Measurements from ENCODE around the gene MAMSTR. TPM values are rescaled to one million over a fixed set of nuclear protein-coding genes. Genes with fewer than 3 reads are reported as not detected.

Gene MAMSTR
- total RNA-seq, 1 experiment from 2014 or later: 1.6 TPM

GRCh38 chr19:48738557-48739403 lies 19.3 kb upstream of the MAMSTR start:
- Histone ChIP-seq H2BK120ac (ENCODE audit: low read depth, low read length, poor library complexity, severe bottlenecking) (no peak overlapping the region), H3K79me2 (ENCODE audit: insufficient read depth, low read length) (no peaks in the 10 kb centered on the region), H3K27me3 (ENCODE audit: insufficient read depth, low read length) (no peaks in the 10 kb centered on the region; the same call in 1 of the 2 replicates), H3K9ac (ENCODE audit: extremely low read depth, insufficient read length, low read length) (no peak overlapping the region), H3K23me2 (ENCODE audit: insufficient read length, low read depth, low read length, poor library complexity, severe bottlenecking) (peaks cover 9% of the 10 kb centered on the region), H2BK20ac (ENCODE audit: low read depth, low read length, poor library complexity, severe bottlenecking) (no peak overlapping the region), H4K20me1 (ENCODE audit: control insufficient read depth, insufficient read depth, insufficient read length) (no peaks in the 10 kb centered on the region), H3K56ac (ENCODE audit: insufficient read length, low read depth, low read length) (no peak overlapping the region), H3K4ac (ENCODE audit: low read depth, low read length) (no peak overlapping the region), H3K14ac (ENCODE audit: insufficient read depth, low read length) (no peak overlapping the region), H3K23ac (ENCODE audit: insufficient read length, low read depth, low read length) (no peak overlapping the region), H4K91ac (ENCODE audit: insufficient read length, low read depth, low read length) (no peak overlapping the region), H3K79me1 (ENCODE audit: insufficient read depth, low read depth, low read length, poor library complexity, severe bottlenecking) (no peaks in the 10 kb centered on the region), H3K9me3 (ENCODE audit: control insufficient read depth, low read depth, low read length) (no peaks in the 10 kb centered on the region), H3K18ac (ENCODE audit: insufficient read length, low read depth, low read length) (no peak overlapping the region), H3T11ph (ENCODE audit: low read length) (no peak overlapping the region), H2AK5ac (ENCODE audit: insufficient read length, low read length) (no peak overlapping the region), H2BK15ac (ENCODE audit: low read depth, low read length) (no peak overlapping the region), H2BK12ac (ENCODE audit: insufficient read length, low read depth, low read length) (no peak overlapping the region), H2AFZ (ENCODE audit: low read length) (no peak overlapping the region), H3K4me2 (ENCODE audit: insufficient read depth, insufficient read length, low read length) (peak overlapping the region; percentile 54), H3K27ac (ENCODE audit: insufficient read length, low read depth, low read length) (no peak overlapping the region), H3K4me1 (ENCODE audit: insufficient read depth, low read length) (no peaks in the 10 kb centered on the region; the same call in 1 of the 2 replicates), H2BK5ac (ENCODE audit: insufficient read length, low read length) (no peak overlapping the region), H4K5ac (ENCODE audit: insufficient read length, low read depth, low read length) (no peak overlapping the region), H4K8ac (replicated peaks; ENCODE audit: insufficient read length, low read depth, low read length) (no peak overlapping the region)
- no CpG with 5 or more reads among the region's 96 CpGs for WGBS (ENCODE audit: extremely low coverage, insufficient read length, low lambda C conversion rate)
- H3K36me3 Mint-ChIP-seq (ENCODE audit: insufficient read depth in 1 of 3, low read depth in 3 of 3): peaks cover 2 to 4% (median 3%) of the 10 kb centered on the region in 3 experiments; a peak in 3 of 7 replicates
- H3K27ac Mint-ChIP-seq: peak overlapping the region; percentile 53 to 98 (median 91); a peak in 5 of 7 replicates
- DNase-seq: peak; percentile 99
- peaks cover 23 to 51% of the 10 kb centered on the region in 2 experiments for H3K4me1 Mint-ChIP-seq
- no peaks in the 10 kb centered on the region for H3K9me3 Mint-ChIP-seq
- peak; percentile 52; the same call in 2 of the 3 replicates for TF ChIP-seq CTCF (conservative IDR thresholded peaks at IDR 0.05)
- H3K4me3 Mint-ChIP-seq: peak overlapping the region; percentile 52 to 80
- peaks cover 20% of the 10 kb centered on the region for H3K27me3 Mint-ChIP-seq (ENCODE audit: low read depth)

Data from H9 (cell line).